OCI-LY7 (cell line): Measurements from ENCODE around the gene PSMG1.

ENCODE experiments used
- CTCF ChIP-seq: fragments of 200-600 bp; sonication (generic); conservative IDR thresholded peaks from 2 replicates; pipeline ENCODE4 v1.5.1; 2014; ENCODE audit warnings: mild to moderate bottlenecking, antibody characterized with exemption, low read length, moderate library complexity, mixed read lengths
- EZH2phosphoT487 ChIP-seq: fragments of 200-600 bp; sonication (generic); IDR thresholded peaks from 2 replicates; pipeline ENCODE4 v1.6.1; 2018; ENCODE audit warnings: low read depth, borderline replicate concordance, mild to moderate bottlenecking, mixed run types, antibody characterized with exemption, low read length, moderate library complexity, mixed read lengths

GRCh38 chr21:39182016-39182415 lies 1.2 kb downstream of the PSMG1 start:
- no peak for TF ChIP-seq CTCF
- TF ChIP-seq EZH2phosphoT487: no peak
